ENCODE data around the gene AFDN.
A peak's percentile ranks its signal among the peaks of the same experiment; 100 is the strongest.

GRCh38 chr6:167930295-167930694 lies 103.6 kb downstream of the AFDN start:
- TF ChIP-seq, protein P1, sequence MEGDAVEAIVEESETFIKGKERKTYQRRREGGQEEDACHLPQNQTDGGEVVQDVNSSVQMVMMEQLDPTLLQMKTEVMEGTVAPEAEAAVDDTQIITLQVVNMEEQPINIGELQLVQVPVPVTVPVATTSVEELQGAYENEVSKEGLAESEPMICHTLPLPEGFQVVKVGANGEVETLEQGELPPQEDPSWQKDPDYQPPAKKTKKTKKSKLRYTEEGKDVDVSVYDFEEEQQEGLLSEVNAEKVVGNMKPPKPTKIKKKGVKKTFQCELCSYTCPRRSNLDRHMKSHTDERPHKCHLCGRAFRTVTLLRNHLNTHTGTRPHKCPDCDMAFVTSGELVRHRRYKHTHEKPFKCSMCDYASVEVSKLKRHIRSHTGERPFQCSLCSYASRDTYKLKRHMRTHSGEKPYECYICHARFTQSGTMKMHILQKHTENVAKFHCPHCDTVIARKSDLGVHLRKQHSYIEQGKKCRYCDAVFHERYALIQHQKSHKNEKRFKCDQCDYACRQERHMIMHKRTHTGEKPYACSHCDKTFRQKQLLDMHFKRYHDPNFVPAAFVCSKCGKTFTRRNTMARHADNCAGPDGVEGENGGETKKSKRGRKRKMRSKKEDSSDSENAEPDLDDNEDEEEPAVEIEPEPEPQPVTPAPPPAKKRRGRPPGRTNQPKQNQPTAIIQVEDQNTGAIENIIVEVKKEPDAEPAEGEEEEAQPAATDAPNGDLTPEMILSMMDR (IDR thresholded peaks at IDR 0.05) = no peak
- TF ChIP-seq, protein P2, sequence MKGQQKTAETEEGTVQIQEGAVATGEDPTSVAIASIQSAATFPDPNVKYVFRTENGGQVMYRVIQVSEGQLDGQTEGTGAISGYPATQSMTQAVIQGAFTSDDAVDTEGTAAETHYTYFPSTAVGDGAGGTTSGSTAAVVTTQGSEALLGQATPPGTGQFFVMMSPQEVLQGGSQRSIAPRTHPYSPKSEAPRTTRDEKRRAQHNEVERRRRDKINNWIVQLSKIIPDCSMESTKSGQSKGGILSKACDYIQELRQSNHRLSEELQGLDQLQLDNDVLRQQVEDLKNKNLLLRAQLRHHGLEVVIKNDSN (IDR thresholded peaks at IDR 0.05; ENCODE audit: borderline replicate concordance, low read depth) = no peak
- TF ChIP-seq, protein P3, sequence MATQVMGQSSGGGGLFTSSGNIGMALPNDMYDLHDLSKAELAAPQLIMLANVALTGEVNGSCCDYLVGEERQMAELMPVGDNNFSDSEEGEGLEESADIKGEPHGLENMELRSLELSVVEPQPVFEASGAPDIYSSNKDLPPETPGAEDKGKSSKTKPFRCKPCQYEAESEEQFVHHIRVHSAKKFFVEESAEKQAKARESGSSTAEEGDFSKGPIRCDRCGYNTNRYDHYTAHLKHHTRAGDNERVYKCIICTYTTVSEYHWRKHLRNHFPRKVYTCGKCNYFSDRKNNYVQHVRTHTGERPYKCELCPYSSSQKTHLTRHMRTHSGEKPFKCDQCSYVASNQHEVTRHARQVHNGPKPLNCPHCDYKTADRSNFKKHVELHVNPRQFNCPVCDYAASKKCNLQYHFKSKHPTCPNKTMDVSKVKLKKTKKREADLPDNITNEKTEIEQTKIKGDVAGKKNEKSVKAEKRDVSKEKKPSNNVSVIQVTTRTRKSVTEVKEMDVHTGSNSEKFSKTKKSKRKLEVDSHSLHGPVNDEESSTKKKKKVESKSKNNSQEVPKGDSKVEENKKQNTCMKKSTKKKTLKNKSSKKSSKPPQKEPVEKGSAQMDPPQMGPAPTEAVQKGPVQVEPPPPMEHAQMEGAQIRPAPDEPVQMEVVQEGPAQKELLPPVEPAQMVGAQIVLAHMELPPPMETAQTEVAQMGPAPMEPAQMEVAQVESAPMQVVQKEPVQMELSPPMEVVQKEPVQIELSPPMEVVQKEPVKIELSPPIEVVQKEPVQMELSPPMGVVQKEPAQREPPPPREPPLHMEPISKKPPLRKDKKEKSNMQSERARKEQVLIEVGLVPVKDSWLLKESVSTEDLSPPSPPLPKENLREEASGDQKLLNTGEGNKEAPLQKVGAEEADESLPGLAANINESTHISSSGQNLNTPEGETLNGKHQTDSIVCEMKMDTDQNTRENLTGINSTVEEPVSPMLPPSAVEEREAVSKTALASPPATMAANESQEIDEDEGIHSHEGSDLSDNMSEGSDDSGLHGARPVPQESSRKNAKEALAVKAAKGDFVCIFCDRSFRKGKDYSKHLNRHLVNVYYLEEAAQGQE (IDR thresholded peaks at IDR 0.05; ENCODE audit: low read depth, low read length) = no peak
- TF ChIP-seq RFX5 (IDR thresholded peaks at IDR 0.05; ENCODE audit: low read length) (no peak), USF2 (IDR thresholded peaks at IDR 0.05; ENCODE audit: borderline replicate concordance, low read depth, low read length) (no peak), RAD21 (IDR thresholded peaks at IDR 0.05; ENCODE audit: low read length) (no peak), POLR2AphosphoS5 (IDR thresholded peaks at IDR 0.05; ENCODE audit: low read depth, low read length) (no peak), ZBTB33 (IDR thresholded peaks at IDR 0.05; ENCODE audit: borderline replicate concordance, low read depth) (no peak), FOXM1 (IDR thresholded peaks at IDR 0.05; ENCODE audit: low read depth) (no peak), NFIC (IDR thresholded peaks at IDR 0.05; ENCODE audit: borderline replicate concordance) (no peak)
- TF ChIP-seq, protein P4, sequence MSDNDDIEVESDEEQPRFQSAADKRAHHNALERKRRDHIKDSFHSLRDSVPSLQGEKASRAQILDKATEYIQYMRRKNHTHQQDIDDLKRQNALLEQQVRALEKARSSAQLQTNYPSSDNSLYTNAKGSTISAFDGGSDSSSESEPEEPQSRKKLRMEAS (IDR thresholded peaks at IDR 0.05; ENCODE audit: low read depth) = no peak
- TF ChIP-seq, protein P5, sequence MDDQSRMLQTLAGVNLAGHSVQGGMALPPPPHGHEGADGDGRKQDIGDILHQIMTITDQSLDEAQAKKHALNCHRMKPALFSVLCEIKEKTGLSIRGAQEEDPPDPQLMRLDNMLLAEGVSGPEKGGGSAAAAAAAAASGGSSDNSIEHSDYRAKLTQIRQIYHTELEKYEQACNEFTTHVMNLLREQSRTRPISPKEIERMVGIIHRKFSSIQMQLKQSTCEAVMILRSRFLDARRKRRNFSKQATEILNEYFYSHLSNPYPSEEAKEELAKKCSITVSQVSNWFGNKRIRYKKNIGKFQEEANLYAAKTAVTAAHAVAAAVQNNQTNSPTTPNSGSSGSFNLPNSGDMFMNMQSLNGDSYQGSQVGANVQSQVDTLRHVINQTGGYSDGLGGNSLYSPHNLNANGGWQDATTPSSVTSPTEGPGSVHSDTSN (IDR thresholded peaks at IDR 0.05) = peak; percentile 69
